SW 1271 (cell line): ENCODE results near the gene PDE4B.

Experiments used
- DNase-seq, 2 experiments: peaks; one replicate each; lab custom pipeline; 2025; lab: John Stamatoyannopoulos, UW

Gene PDE4B

DNA sequence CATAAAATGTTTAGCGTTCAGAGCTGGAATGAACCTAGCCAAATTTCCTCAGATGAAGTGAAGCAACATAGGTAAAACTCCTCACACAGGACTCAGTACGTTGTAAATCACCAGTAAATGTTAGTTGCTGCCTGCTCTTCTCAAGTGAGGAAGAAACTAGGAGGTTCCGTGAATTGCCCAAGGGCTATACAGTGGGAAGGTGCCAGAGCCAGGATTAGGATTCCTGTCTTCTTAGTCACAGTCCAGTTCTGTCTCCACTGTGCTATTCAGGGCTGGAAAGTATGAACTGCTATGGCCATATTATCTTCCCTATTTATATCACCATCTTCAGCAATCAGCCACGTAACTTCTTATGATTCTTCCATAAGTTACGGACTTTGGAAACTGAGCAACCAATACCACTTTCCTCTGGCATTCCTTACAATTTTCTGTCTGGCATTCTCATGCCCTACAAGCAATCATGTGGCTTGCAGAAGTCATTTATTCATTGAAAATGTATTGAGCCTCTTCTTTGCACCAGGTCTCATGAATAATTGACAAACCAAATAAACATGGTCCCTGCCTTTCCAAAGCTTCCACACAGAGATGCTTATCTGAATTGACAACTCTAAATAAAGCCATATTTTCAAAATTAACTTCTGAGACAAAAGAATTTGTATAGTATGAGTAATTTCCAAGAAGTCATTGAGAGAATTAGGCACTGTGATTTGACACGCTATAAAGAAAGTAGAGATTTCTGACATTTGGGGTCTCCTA, 469.7 kb downstream of the PDE4B start:
- DNase-seq = no peak

DNA sequence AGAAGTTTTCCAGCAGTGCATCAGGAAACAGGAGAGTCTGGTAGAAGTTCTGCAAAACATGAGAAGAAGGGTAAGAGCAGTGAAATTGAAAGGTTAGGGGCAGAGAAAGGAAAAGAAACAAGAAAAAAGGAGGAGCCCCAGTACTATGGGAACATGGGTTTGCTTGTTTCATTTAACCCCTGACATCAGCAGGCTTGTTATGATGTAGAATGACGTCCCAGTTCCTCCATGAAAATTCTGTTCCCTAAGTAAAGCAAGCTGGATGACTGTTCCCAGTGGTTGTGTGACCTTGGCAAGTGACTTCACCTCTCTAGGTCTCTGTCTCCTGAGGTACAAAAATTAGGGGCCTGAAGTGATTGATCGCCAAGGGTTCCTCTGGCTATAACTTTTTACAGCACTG, 472.6 kb downstream of the PDE4B start:
- DNase-seq = no peak

DNA sequence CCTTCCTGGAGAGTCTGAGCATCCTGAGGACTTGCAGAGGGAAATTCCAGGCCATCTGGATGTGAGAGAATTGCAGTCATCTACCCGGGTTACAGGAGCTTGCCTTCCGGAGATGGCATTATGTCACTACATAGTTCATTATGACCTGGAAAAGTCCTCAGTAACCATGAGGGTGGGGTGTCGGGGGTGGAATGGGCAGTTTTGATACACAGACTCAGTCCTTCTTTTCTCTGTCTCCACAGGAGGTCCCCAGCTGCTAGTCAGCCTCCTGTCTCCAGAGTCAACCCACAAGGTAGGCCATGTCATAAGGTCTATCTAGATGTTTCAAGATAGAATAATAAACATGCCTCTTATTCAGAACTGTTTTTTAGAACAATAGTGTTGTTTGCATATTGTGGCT, 473.1 kb downstream of the PDE4B start:
- DNase-seq = no peak

DNA sequence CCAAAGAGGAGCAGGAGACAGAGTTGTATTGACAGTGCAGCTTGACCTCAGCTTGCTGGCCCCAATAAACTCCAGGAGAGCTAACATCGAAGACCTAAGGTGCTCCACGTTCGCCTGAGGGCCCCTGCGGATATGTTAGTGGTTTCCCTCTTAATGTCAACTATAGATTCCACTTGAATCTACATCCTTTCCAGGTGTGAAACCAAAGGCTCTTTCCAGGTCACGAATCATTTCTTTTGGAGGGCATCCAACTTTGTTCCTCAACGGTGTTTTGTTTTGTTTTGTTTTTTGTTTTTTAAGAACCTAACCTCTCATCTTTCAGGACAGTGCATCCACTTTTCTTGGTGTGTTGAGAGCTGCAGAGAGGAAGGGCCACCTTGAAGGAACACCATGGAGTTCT, 473.7 kb downstream of the PDE4B start:
- no peak for DNase-seq

DNA sequence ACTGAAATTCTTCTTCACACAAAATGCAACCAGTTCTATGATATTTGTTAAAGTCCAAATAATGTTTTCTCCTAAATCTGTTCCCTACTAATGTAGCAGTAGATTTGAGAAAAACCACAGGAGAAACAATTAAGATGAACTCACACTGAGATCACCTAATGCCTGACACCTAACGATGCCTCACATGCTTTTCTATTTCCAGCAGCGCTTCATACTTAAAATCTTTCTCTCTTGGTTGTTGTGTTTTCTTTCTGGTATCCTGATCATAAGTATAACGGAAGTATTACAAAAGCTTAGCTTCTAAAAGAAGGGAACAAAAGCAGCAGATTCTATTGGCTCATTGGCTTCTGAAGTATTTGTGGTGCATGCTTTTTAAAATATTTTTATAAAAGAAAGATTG, 474.1 kb downstream of the PDE4B start:
- no peak for DNase-seq

DNA sequence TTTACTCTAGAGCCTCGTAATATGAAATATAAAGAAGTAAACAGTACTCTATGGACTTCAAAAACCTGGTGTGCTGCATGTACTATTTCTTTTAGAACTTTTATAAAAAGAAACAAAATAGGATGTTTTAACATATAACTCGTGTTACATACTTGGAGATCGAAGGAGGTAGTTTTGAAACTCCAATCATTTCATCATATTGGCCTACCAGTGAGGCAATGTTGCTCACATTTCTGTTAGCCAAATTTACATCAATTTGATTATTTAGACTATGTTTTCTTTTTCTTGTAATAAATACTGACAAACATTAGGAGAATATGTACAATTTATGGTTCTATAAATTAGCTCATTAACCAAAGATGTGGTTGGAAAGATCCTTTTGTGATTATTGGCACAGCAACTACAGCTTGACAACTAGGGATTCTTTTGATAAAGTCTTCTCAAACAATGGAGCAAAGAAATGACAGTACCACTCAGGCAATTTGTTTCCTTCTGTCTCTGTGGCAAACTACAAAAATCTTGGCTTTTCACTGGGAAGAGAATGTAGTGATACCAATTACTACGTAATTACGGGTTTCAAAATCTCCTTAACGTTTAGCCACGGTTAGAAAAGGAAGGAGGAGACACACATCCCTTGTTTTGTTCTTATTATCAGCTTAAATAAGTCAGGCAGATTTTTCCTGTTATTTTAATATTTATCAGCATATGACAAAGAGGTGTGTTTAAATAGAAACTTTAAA, 474.7 kb downstream of the PDE4B start:
- no peak for DNase-seq

DNA sequence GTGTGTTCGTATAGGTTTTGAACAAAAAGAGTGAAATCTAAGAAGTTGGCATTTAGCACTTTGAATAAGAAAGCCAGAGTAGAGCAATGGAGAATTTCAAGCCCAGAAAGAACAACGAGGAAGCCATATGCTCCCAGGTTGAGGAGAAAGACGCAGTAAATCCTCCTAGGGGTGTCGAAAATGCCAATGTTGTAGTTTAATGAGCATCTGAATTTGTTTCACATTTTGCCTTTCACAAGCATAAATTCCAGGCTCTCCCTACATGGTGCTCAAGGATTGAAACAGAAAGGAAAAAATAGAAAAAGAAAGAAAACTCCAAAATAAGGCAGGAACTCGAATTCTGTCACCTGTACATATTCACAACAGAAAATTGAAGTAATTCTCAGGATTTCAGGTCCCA, 476.5 kb downstream of the PDE4B start:
- DNase-seq = no peak

DNA sequence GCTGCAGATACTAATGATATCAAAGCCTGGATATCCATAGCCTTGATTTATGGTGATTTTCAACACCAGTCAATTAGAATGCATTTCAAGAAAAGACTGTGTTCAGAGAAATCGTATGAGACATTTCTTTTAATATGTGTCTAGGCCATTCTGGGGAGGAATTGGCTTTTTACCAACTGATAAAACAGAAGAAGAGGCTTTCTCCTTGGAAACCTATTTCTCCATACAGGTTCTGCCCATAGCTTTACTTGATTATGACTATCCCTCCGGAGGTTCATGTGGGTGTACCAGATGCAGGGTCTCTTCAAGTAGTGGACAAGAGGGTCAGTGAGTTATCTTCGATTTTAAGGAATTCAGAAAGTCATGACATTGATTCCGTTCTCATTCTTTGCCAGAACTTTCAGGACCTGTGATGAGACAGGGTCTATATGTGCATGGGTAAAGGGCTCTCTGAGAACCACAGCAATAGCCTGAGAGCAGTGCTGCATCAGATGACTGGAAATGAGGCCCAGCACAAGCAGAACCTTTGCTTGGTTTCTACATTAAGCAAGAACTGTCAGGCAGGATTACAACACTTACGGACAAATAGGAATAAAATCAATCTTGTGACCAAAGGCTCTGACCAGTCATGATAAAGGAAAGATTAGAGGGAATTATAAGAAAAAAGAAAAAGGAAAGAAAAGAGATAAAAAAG, 477.6 kb downstream of the PDE4B start:
- no peak for DNase-seq

DNA sequence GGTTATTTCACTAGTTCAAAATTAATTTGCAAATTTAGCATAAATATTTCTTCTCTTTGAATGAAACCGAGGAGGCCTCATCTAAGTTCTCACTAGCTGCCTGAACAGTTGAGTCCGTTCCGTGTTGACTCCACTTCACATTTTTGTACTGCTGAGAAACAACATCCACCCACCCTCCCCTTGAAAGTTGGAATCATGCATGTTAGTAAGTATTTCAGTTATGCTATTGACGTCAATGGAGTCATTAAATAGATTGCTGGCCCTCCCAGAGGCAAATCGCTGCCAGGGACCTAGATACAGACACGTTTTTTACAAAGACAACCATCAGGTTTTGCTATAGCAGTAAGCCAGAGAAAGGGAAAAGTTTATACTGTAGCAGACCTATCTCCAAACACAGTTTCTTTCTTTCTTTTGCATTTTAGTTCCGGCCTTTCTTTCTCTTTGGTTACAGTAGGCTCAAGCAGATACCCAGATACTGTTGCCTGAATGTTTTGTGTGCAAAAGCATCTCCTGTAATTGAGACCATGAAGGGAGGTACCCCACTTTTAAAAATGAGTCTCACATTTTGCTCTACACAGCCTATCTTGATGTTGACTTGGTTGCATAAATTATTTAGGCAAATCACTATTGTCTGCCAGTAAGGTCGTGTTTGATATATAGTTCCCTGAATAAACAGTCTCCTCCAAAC, 478.7 kb downstream of the PDE4B start:
- peak; percentile 38 to 72 for DNase-seq

DNA sequence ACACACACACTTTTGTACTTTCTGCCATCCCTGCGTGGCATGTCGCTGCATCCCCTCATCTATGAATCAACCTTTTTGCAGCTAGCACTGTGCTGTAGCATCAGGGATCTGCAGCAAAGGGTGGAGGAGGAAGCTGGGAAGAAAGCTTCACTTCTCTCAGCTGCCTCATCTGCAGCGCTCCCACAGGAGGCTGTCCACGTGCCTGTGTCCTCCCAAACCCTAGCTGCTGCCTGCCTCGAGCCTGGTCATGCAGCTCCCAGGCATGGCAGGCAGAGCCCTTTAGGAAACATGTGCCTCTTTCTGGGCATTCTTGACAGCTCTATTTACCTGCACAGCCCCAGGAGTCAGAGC, 479.2 kb downstream of the PDE4B start:
- DNase-seq = no peak

DNA sequence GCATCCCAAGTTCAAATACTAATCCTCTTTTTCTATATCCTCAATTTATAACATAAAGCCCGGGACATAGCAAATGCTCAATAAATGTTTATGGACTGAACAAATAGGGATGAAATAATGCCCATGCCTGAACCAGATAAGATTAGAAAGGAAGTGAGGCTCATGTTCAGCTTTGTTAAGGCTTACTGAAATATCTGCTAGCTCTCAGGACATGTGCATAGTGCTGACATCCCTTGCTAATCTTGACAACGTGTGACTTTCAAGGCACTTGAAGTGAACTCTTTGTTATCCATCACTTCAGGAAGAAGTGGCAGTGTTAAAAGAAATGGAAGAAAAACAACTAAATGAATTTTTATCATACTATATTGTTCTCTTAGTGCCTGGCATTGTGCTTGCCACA, 481.0 kb downstream of the PDE4B start:
- DNase-seq = no peak

DNA sequence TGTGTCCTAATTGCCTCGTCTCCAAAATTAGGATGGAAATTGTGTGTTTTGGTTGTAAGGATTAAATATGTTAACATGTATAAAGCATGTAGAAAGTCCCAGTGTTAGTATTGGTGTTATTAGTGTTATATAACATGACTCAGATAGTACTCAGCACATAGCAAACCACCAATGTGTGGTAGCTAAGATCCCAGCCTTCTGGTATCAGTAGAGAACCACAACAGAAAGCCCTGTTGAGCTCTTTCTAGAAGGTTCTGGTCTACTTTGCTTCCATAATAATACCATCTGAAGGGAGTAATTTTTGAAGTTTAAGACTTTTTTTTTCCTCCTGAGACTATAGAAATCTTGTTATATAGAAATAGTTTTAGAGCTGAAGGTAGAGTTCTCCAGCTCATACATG, 481.9 kb downstream of the PDE4B start:
- DNase-seq = no peak

DNA sequence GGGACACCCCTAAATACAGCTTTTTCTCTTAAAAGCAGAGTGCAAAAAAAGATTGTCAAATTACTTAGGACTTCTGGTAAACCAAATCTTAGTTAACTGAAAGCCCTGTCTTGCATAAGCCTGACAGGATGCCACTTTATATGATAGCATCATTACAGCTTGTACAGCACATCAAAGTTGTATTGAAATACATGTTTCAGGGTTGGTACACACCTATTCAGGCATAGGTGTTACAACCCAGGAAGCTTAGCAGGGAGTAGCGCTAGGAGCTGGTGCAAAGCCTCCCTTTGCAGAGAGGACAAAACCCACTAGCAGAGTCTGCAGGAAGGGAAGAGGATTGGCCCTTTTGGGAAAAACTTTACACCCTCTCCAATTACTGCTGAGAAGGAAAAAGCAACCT, 482.4 kb downstream of the PDE4B start:
- DNase-seq = no peak

DNA sequence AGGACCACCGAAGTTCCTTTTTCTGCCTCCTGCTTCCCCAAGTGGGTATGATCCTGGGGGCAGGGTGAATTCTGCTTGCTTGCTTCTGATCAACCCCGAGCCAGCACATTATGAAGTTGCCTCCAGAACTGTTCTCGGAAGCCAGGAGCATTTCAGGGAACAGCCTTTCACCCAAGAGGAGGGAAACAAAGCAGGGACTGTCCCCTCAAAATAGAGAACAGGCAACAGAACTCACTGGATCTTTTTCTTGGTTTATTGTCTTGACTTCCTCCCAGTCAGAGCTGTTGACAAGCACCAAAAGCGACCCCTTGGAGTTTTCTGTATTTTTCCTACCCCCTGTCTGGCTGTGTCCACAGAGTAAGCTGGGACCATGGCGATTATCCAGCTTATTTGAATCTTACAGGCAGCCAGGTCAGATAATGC, 482.9 kb downstream of the PDE4B start:
- DNase-seq = no peak

DNA sequence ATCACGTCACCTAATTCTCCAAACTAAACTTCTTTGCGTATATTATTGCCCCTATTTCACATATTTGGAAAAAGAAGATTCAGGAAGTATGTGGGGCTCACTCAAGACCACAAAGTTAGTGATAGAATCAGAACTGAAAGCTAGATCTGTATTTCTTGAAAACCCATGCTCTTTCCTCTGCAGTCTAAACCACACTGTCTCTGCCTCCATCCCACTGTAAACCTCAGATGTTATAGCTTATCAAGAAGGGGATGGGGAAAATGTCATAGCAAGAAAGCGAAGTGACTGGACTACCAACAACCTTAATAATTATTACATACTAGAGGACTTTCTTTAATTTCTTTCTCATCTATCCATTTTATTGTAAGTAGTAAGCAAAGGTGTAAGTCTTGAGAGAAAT, 483.5 kb downstream of the PDE4B start:
- no peak for DNase-seq

DNA sequence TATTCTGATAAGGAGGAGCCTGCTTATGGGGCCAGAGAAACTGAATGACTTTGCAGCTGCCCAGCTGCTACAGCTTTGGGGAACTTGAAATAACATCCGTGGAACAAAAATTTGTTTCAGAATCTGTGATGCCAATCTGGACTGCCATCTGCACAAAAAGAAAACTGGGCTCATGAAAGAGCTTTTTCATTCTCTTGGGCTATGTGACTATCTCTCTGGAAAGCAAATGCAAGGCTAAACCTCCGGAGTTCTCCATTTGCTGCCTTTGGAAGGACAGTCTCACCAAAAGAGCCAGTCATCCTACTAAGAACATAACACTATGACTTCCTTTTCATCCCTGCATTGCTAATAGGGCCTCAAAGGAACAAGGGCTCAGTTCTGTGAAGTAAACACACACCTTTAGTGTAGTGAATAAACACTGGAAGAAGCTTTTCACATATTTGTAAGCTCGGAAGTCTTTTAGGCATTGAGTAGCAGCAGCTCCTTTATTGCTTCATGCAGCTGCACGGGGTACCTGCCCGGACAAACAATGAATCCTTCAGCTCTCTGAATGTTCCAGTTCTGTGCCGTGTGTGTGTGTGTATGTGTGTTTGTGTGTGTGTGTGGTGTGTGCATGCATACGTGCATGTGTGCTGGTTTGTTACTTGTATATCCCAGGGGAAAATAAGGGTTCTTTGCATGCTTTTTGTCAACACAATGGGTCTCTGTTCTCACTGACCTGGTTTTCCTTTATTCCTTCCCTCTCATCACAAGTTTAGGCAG, 485.7 kb downstream of the PDE4B start:
- no peak for DNase-seq

DNA sequence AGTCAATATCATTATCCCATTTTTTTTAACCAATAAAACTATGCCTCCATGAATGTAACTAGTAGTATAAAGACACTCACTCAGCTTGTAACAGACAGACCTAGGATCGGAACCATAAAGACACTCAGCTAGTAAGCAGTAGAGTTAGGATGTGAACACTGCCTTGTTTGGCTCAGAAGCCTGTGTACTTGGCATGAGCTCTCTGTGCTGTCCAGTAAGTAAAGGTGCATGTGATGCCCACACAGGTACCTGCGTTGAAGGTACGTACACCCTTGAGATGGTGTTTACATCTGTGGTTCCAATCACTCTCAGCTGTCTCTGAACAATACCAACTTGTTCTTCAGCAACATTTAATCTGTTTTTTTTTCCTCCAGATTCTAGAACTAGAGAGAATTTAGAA, 489.1 kb downstream of the PDE4B start:
- DNase-seq = no peak

DNA sequence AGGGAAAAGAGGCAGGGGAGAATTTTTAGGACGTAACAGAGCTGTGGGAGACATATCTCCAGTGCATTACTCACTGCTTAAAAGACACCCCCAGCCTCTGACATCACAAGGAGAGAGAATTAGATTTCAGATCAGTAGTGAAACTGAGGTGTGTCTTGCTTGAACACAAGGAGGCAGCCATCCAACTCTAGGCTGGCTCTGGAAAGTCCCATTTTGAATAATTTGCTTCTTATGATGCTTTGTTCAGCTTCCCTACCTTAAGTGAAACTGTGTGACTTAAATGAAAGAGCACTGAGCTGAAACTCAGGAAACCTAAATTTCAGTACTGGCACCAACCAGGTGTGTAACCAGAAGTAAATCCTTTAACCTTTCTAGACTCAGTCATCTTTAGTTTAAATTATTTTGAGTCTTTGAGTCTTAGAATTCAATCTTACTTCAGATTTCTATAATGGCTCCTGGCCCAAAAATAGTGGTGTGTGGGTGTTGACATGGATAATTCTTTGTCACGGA, 489.7 kb downstream of the PDE4B start:
- DNase-seq = no peak

DNA sequence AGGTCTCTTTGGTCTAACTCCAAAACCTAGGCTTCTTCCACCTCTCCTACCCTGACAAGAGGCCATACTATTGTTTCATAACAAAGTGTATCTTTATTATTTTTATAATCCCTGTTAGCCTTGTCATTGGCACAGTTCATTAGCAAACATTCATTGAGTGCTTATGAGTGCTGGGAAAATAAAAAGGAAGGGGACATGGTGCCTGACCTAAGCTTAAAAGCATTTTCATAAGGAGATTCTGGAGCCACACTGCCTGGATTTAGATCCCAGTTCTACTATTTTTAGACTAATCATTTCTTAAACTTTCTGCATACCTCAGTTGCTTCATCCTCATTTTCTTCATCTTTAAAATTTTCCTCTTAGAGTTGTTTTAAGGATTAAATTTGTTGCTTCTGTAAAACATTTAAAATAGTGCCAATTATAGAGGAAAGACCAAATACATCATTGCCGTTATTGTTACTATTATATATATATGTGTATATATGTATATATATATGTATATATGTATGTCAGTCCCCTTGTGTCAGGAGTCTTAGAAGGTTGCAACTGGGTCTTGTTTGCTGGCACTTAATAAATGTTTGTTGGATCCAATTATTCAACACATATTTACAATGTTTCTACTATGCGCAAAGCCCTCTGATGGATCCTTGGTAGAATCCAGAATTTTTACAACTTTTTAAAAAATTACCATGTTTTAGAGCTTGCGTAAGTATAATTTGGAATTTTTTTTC, 490.4 kb downstream of the PDE4B start:
- DNase-seq = no peak

DNA sequence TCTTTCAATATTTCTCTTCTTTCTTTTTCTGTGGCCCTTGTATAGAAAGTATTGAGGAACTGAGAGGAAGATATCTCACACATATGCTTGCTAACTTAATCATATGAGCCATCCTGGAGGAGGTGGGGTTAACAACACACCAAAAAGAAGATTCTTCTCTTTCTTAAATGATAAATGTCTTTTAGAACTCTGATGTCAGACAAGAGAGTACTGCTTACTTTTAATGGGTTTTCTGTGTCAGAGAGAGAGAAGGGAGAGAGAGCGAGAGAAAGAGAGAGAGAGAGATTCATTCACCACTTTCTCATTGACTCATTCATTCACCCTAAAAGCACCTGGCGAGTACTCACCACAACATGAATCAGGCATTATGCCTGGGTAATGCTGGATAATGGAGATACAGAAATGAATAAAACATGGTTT, 490.9 kb downstream of the PDE4B start:
- no peak for DNase-seq

DNA sequence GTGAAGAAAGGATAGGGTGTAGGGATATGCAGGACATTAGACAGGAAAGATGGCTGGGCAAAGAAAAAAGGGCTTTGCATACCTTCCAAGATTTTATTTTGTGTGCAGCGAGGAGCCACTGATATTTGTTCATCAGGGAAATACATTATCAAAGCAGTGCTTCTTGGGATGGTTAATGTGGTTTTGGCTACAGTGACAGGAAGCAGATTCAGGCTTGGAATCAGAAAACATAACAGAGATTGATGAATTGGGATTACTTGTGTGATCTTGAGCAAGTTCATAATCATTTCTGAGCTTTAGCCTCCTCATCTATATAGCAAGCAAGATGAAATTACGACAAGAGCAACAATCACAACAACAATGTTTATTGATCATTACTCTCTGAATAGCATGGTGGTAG, 492.1 kb downstream of the PDE4B start:
- DNase-seq = no peak
